Neural progenitor cell (in vitro differentiated cells): ENCODE results near the gene TRAK1. TPM values are rescaled to one million over a fixed set of nuclear protein-coding genes. Genes with fewer than 3 reads are reported as not detected.

ENCODE experiments used
- DNase-seq: peaks from one replicate; pipeline ENCODE4 v3.0.0-alpha.2; 2016; ENCODE audit warnings: low spot score
- H2AFZ ChIP-seq: fragments of 200-600 bp; sonication (generic); replicated peaks from 2 replicates; pipeline ENCODE4 v1.6.1; 2016; ENCODE audit warnings: antibody characterized with exemption
- H3F3A ChIP-seq: fragments of 200-600 bp; sonication (generic); 2 replicates; pipeline ENCODE4 v1.6.1; 2016; ENCODE audit warnings: antibody characterized with exemption, low read depth
- H3K27ac ChIP-seq: fragments of 200-600 bp; sonication (generic); 2 replicates; pipeline ENCODE4 v1.5.1; 2016; ENCODE audit warnings: mild to moderate bottlenecking
- H3K27me3 ChIP-seq: fragments of 200-600 bp; sonication (generic); 2 replicates; pipeline ENCODE4 v1.6.1; 2016; ENCODE audit warnings: mild to moderate bottlenecking, moderate library complexity
- H3K36me3 ChIP-seq: fragments of 200-600 bp; sonication (generic); 2 replicates; pipeline ENCODE4 v1.5.1; 2016
- H3K4me1 ChIP-seq: fragments of 200-600 bp; sonication (generic); 2 replicates; pipeline ENCODE4 v1.6.1; 2016; ENCODE audit warnings: mixed run types
- H3K4me2 ChIP-seq: fragments of 200-600 bp; sonication (generic); 2 replicates; pipeline ENCODE4 v1.6.1; 2016
- H3K4me3 ChIP-seq: fragments of 200-600 bp; sonication (generic); 2 replicates; pipeline ENCODE4 v1.5.1; 2016
- H3K79me2 ChIP-seq: fragments of 200-600 bp; sonication (generic); 2 replicates; pipeline ENCODE4 v1.6.1; 2016; ENCODE audit warnings: low read depth
- H3K9ac ChIP-seq: fragments of 200-600 bp; sonication (generic); 2 replicates; pipeline ENCODE4 v1.6.1; 2016
- H3K9me3 ChIP-seq: fragments of 200-600 bp; sonication (generic); 2 replicates; pipeline ENCODE4 v1.5.1; 2016; ENCODE audit warnings: low read depth
- H4K20me1 ChIP-seq: fragments of 200-600 bp; sonication (generic); 2 replicates; pipeline ENCODE4 v1.6.1; 2016; ENCODE audit warnings: low read depth
- H3K27ac Mint-ChIP-seq: 3 replicates; pipeline ENCODE4 v1.8.0; 2021; ENCODE audit warnings: mixed read lengths
- H3K27me3 Mint-ChIP-seq: 2 replicates; pipeline ENCODE4 v1.8.0; 2022; ENCODE audit warnings: low read depth, mild to moderate bottlenecking, inconsistent platforms, moderate library complexity, mixed read lengths; ENCODE audit not compliant: insufficient read depth
- H3K36me3 Mint-ChIP-seq: 3 replicates; pipeline ENCODE4 v1.8.0; 2021; ENCODE audit warnings: mixed read lengths
- H3K4me1 Mint-ChIP-seq: 3 replicates; pipeline ENCODE4 v1.8.0; 2021; ENCODE audit warnings: mixed read lengths
- H3K4me3 Mint-ChIP-seq: 3 replicates; pipeline ENCODE4 v1.8.0; 2021; ENCODE audit warnings: mild to moderate bottlenecking, moderate library complexity, mixed read lengths
- H3K9me3 Mint-ChIP-seq: 3 replicates; pipeline ENCODE4 v1.8.0; 2020; ENCODE audit warnings: mixed read lengths
- EZH2 ChIP-seq: fragments of 200-600 bp; sonication (generic); IDR thresholded peaks from 2 replicates; pipeline ENCODE4 v1.6.1; 2017; ENCODE audit warnings: antibody characterized with exemption, mild to moderate bottlenecking, moderate library complexity
- EZH2phosphoT487 ChIP-seq: fragments of 200-600 bp; sonication (generic); IDR thresholded peaks from 2 replicates; pipeline ENCODE4 v1.6.1; 2017; ENCODE audit warnings: antibody characterized with exemption
- total RNA-seq: library from RNA; depleted of rRNA; stranded (reverse); fragments of >200 nt; gene quantifications from 2 replicates; pipeline ENCODE4 v1.2.3, GENCODE V29; 2015; ENCODE audit warnings: low replicate concordance
- TF ChIP-seq, protein P1 (sequence below): fragments of 200-600 bp; sonication (generic); IDR thresholded peaks from 2 replicates; pipeline ENCODE4 v1.5.1; 2017; ENCODE audit warnings: antibody characterized with exemption, mild to moderate bottlenecking

The TRAK1 gene
- total RNA-seq, 1 donor from 2014 or later: 32.2 TPM

DNA sequence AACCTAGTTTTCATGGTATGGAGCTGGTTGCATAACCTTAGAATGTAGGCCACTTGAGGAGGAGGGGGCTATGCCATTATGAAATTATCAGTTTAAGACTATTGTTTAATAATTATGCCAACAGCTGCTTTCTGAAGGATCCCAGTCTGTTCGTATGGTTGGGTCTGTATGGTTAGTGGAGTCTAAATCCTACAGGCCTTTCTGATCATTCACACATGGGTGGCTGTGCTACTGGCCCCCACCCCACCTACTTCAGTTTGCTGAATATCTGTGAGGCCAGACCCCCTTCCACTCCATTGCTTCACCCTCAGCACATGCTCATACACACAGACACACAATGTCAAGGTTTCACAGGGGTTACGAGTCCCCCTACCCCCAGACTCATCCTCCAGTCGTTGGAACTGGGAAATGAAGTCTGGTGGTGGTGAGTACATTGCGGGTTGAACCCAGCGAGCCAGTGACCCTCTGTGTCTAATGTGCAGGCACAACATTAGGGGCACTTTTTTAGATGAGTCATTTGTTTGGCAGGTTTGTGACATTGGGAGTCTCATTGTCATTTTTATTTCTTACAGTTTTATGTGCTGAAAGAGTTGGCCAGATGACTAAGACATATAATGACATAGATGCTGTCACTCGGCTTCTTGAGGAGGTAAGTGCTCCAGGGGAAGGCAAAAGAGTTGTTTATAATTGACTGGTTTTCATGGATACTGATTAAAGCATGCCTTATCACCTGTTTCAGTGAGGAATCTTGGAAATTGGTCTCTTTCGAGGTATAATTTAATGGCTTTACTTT lies 85.3 kb downstream of the TRAK1 start:
- H3K4me1 ChIP-seq: peaks cover 20% of the 10 kb centered on the region
- H3K4me2 ChIP-seq: no peak overlapping the region
- Mint-ChIP-seq H3K4me3 (no peak overlapping the region), H3K27me3 (peaks cover 3% of the 10 kb centered on the region), H3K27ac (peak overlapping the region; percentile 76), H3K4me1 (peaks cover 43% of the 10 kb centered on the region), H3K9me3 (no peaks in the 10 kb centered on the region), H3K36me3 (peaks cover 5% of the 10 kb centered on the region)
- peaks cover 40% of the 10 kb centered on the region for H3K79me2 ChIP-seq
- no peak overlapping the region for H3K27ac ChIP-seq
- H2AFZ ChIP-seq: no peak overlapping the region
- H3K4me3 ChIP-seq: no peak overlapping the region
- H3K27me3 ChIP-seq: no peaks in the 10 kb centered on the region
- no peaks in the 10 kb centered on the region for H3K36me3 ChIP-seq
- H4K20me1 ChIP-seq: peaks cover 20% of the 10 kb centered on the region
- DNase-seq: no peak
- no peaks in the 10 kb centered on the region for H3K9me3 ChIP-seq
- TF ChIP-seq EZH2 (no peak), EZH2phosphoT487 (no peak)
- TF ChIP-seq, protein P1, sequence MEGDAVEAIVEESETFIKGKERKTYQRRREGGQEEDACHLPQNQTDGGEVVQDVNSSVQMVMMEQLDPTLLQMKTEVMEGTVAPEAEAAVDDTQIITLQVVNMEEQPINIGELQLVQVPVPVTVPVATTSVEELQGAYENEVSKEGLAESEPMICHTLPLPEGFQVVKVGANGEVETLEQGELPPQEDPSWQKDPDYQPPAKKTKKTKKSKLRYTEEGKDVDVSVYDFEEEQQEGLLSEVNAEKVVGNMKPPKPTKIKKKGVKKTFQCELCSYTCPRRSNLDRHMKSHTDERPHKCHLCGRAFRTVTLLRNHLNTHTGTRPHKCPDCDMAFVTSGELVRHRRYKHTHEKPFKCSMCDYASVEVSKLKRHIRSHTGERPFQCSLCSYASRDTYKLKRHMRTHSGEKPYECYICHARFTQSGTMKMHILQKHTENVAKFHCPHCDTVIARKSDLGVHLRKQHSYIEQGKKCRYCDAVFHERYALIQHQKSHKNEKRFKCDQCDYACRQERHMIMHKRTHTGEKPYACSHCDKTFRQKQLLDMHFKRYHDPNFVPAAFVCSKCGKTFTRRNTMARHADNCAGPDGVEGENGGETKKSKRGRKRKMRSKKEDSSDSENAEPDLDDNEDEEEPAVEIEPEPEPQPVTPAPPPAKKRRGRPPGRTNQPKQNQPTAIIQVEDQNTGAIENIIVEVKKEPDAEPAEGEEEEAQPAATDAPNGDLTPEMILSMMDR: no peak
- no peak overlapping the region for H3K9ac ChIP-seq
- H3F3A ChIP-seq: peaks cover 2% of the 10 kb centered on the region

DNA sequence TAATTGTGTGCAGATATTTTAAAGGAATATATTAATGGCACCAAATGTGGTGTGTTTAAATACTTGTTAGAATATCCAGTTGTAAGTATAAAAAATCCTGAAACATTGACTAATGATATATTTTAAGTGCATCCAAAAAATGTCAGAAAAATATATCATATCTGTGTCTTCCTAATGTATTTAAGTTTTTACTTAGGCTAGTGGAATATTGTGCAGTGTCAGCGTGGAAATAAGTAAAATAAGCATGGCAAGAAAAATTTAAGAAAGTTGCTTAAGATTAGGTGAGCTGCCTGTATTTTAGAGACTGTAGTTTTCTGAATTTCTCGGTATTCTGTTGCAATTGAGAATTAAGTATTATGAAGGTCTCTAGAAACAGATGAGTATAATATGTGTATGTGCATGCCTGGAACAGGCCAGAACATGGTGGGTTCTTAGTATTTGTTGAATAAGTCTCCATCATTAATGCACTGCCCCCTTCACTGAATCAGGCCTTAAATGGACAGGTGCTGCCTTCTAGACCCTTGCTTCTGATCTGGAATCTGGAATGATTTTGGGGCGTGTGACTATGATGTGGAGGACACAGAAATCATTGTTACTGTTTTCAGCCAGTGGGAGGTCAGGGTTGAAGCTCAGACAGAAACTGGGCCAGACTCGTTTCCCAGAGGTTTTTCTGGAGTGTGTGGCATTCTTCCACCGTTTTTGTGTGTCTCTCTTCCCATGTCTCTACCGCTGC lies 86.1 kb downstream of the TRAK1 start:
- no peak for DNase-seq
- H3K4me1 ChIP-seq: peaks cover 20% of the 10 kb centered on the region
- no peak for TF ChIP-seq EZH2
- TF ChIP-seq, protein P1: no peak
- no peak for TF ChIP-seq EZH2phosphoT487
- Mint-ChIP-seq H3K36me3 (peaks cover 5% of the 10 kb centered on the region), H3K9me3 (no peaks in the 10 kb centered on the region), H3K4me1 (peaks cover 43% of the 10 kb centered on the region), H3K27ac (no peak overlapping the region), H3K27me3 (peaks cover 3% of the 10 kb centered on the region), H3K4me3 (no peak overlapping the region)
- H4K20me1 ChIP-seq: peaks cover 20% of the 10 kb centered on the region
- no peak overlapping the region for H3K4me2 ChIP-seq
- H3K9me3 ChIP-seq: no peaks in the 10 kb centered on the region
- H3K79me2 ChIP-seq: peaks cover 40% of the 10 kb centered on the region
- H3K4me3 ChIP-seq: no peak overlapping the region
- H3K9ac ChIP-seq: no peak overlapping the region
- H3K27ac ChIP-seq: no peak overlapping the region
- H3K27me3 ChIP-seq: no peaks in the 10 kb centered on the region
- H2AFZ ChIP-seq: no peak overlapping the region
- H3F3A ChIP-seq: peaks cover 2% of the 10 kb centered on the region
- no peaks in the 10 kb centered on the region for H3K36me3 ChIP-seq

DNA sequence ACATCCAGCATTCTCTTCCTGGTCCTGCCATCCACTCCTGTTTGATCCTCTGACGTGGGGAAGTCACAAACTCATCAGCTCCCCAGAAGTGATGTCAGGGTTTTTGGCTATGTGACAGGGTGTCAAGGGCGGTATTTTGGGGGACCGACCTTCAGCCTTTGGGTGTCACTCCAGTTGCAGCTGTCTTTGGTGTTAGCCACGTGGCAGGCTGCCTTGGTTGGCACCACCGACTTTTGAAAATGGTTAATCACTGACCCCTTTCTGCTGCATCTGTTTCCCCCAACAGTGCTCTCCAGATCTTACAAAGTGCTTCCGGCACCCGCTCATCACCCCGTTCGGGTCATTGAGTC lies 86.6 kb downstream of the TRAK1 start:
- no peak for DNase-seq
- peak overlapping the region; percentile 68 for H3K27ac Mint-ChIP-seq
- H3K4me3 Mint-ChIP-seq: no peak overlapping the region
- Histone ChIP-seq H3K79me2 (peaks cover 40% of the 10 kb centered on the region), H3K27me3 (no peaks in the 10 kb centered on the region), H3K9me3 (no peaks in the 10 kb centered on the region), H3F3A (peaks cover 2% of the 10 kb centered on the region), H4K20me1 (peaks cover 20% of the 10 kb centered on the region), H3K4me1 (peaks cover 20% of the 10 kb centered on the region), H3K27ac (no peak overlapping the region), H3K36me3 (no peaks in the 10 kb centered on the region), H3K9ac (no peak overlapping the region), H2AFZ (no peak overlapping the region), H3K4me3 (no peak overlapping the region), H3K4me2 (no peak overlapping the region)
- peaks cover 3% of the 10 kb centered on the region for H3K27me3 Mint-ChIP-seq
- peaks cover 5% of the 10 kb centered on the region for H3K36me3 Mint-ChIP-seq
- H3K9me3 Mint-ChIP-seq: no peaks in the 10 kb centered on the region
- H3K4me1 Mint-ChIP-seq: peaks cover 43% of the 10 kb centered on the region
- no peak for TF ChIP-seq EZH2
- TF ChIP-seq, protein P1: no peak
- TF ChIP-seq EZH2phosphoT487: no peak
